ENCODE results near the gene KTN1.

The KTN1 gene

DNA sequence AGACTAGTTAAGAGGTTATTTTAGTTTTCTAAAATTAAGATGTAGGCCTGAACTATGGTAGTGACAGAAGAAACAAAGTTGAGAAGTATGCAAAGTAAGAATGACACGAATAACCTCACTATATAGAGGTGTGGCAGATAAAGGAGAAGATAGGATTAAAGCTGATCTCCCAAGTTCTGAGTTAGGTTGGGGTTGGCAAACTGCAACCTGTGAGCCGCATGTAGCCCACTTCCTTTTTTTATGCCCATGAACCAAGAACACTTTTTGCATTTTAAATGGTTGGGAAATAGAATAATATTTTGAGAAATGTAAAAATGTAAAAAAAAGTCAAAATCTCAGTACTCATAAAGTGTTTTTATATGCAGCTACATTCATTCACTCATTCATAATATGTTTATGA lies 34.3 kb downstream of the KTN1 start:
- no peak overlapping the region for H3K4me3 ChIP-seq (ENCODE audit: low read depth, low read length, poor library complexity, severe bottlenecking)
- H3K36me3 ChIP-seq (ENCODE audit: insufficient read depth, low read length): peaks cover 59% of the 10 kb centered on the region

GRCh38 chr14:55620277-55620676 lies 40.3 kb downstream of the KTN1 start:
- Histone ChIP-seq H4K20me1 (ENCODE audit: insufficient read depth, low read length) (no peaks in the 10 kb centered on the region), H3K36me3 (ENCODE audit: insufficient read depth, low read length) (peaks cover 80% of the 10 kb centered on the region), H3K4me2 (ENCODE audit: low read length) (no peak overlapping the region), H3K27me3 (ENCODE audit: insufficient read depth, low read length) (no peaks in the 10 kb centered on the region), H3K9me2 (ENCODE audit: low read depth, low read length) (no peaks in the 10 kb centered on the region), H3K4me3 (ENCODE audit: low read depth, low read length, poor library complexity, severe bottlenecking) (no peak overlapping the region), H3F3A (ENCODE audit: insufficient read depth, low read length) (no peaks in the 10 kb centered on the region), H3K27ac (ENCODE audit: low read depth, low read length, poor library complexity, severe bottlenecking) (no peak overlapping the region), H3K9ac (ENCODE audit: low read length) (no peak overlapping the region), H3K79me2 (ENCODE audit: insufficient read depth, low read length) (no peaks in the 10 kb centered on the region), H2AFZ (ENCODE audit: low read length) (no peak overlapping the region), H3K9me3 (ENCODE audit: low read length) (peaks cover 9% of the 10 kb centered on the region; the same call in 1 of the 2 replicates), H3K4me1 (ENCODE audit: insufficient read depth, low read length, severe bottlenecking) (no peaks in the 10 kb centered on the region)
- TF ChIP-seq EZH2 (IDR thresholded peaks at IDR 0.05; ENCODE audit: borderline replicate concordance, low read length): no peak
- TF ChIP-seq, protein P1, sequence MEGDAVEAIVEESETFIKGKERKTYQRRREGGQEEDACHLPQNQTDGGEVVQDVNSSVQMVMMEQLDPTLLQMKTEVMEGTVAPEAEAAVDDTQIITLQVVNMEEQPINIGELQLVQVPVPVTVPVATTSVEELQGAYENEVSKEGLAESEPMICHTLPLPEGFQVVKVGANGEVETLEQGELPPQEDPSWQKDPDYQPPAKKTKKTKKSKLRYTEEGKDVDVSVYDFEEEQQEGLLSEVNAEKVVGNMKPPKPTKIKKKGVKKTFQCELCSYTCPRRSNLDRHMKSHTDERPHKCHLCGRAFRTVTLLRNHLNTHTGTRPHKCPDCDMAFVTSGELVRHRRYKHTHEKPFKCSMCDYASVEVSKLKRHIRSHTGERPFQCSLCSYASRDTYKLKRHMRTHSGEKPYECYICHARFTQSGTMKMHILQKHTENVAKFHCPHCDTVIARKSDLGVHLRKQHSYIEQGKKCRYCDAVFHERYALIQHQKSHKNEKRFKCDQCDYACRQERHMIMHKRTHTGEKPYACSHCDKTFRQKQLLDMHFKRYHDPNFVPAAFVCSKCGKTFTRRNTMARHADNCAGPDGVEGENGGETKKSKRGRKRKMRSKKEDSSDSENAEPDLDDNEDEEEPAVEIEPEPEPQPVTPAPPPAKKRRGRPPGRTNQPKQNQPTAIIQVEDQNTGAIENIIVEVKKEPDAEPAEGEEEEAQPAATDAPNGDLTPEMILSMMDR (IDR thresholded peaks at IDR 0.05; ENCODE audit: low read length): no peak

More for the DNA sequence above, 34.3 kb downstream of the KTN1 start:
- Histone ChIP-seq H2AFZ (ENCODE audit: low read length) (no peak overlapping the region), H3K9ac (ENCODE audit: low read length) (no peak overlapping the region), H3F3A (ENCODE audit: insufficient read depth, low read length) (no peaks in the 10 kb centered on the region), H3K9me3 (ENCODE audit: low read length) (peaks cover 5% of the 10 kb centered on the region; the same call in 1 of the 2 replicates), H3K27ac (ENCODE audit: low read depth, low read length, poor library complexity, severe bottlenecking) (no peak overlapping the region), H3K79me2 (ENCODE audit: insufficient read depth, low read length) (peaks cover 10% of the 10 kb centered on the region; the same call in 1 of the 2 replicates), H3K4me2 (ENCODE audit: low read length) (no peak overlapping the region), H3K27me3 (ENCODE audit: insufficient read depth, low read length) (no peaks in the 10 kb centered on the region), H4K20me1 (ENCODE audit: insufficient read depth, low read length) (no peaks in the 10 kb centered on the region), H3K9me2 (ENCODE audit: low read depth, low read length) (no peaks in the 10 kb centered on the region), H3K4me1 (ENCODE audit: insufficient read depth, low read length, severe bottlenecking) (peaks cover 6% of the 10 kb centered on the region)
- TF ChIP-seq, protein P1 (IDR thresholded peaks at IDR 0.05; ENCODE audit: low read length): no peak
- no peak for TF ChIP-seq EZH2 (IDR thresholded peaks at IDR 0.05; ENCODE audit: borderline replicate concordance, low read length)

DNA sequence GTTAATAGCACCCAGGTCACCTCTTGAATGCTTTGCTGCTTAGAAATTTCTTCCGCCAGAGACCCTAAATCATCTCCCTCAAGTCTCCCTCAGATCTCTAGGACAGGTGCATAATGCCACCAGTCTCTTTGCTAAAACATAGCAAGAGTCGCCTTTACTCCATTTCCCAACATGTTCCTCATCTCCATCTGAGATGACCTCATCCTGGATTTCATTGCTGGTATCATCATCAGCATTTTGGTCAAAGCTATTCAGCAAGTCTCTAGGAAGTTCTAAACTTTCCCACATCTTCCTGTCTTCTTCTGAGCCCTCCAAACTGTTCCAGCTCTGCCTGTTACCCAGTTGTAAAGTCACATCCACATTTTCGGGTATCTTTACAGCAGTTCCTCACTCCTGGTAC lies 41.0 kb downstream of the KTN1 start:
- H3K36me3 ChIP-seq (ENCODE audit: insufficient read depth, low read length): peaks cover 78% of the 10 kb centered on the region
- no peak overlapping the region for H3K4me2 ChIP-seq (ENCODE audit: low read length)
- no peak overlapping the region for H2AFZ ChIP-seq (ENCODE audit: low read length)
- no peaks in the 10 kb centered on the region for H4K20me1 ChIP-seq (ENCODE audit: insufficient read depth, low read length)
- peaks cover 9% of the 10 kb centered on the region; the same call in 1 of the 2 replicates for H3K9me3 ChIP-seq (ENCODE audit: low read length)
- H3K27ac ChIP-seq (ENCODE audit: low read depth, low read length, poor library complexity, severe bottlenecking): no peak overlapping the region
- TF ChIP-seq, protein P1 (IDR thresholded peaks at IDR 0.05; ENCODE audit: low read length): no peak
- no peak for TF ChIP-seq EZH2 (IDR thresholded peaks at IDR 0.05; ENCODE audit: borderline replicate concordance, low read length)
- H3F3A ChIP-seq (ENCODE audit: insufficient read depth, low read length): no peaks in the 10 kb centered on the region
- no peaks in the 10 kb centered on the region for H3K4me1 ChIP-seq (ENCODE audit: insufficient read depth, low read length, severe bottlenecking)
- H3K9ac ChIP-seq (ENCODE audit: low read length): no peak overlapping the region
- no peaks in the 10 kb centered on the region for H3K27me3 ChIP-seq (ENCODE audit: insufficient read depth, low read length)
- no peaks in the 10 kb centered on the region for H3K9me2 ChIP-seq (ENCODE audit: low read depth, low read length)
- H3K4me3 ChIP-seq (ENCODE audit: low read depth, low read length, poor library complexity, severe bottlenecking): no peak overlapping the region
- H3K79me2 ChIP-seq (ENCODE audit: insufficient read depth, low read length): no peaks in the 10 kb centered on the region

All from OCI-LY1 (cell line).